Stimulated activated CD8-positive, alpha-beta memory T cell treated with anti-CD3 and anti-CD28 coated beads, Interleukin-15, amount 100 ng/mL, for 48 hours (primary cell): ENCODE results near the gene GREM2.

Experiments used
- DNase-seq, 2 donors: peaks; one replicate each; pipeline ENCODE4 v3.0.0-alpha.2; 2020; ENCODE audit warnings: low read depth in 2 of 2

The GREM2 gene

DNA sequence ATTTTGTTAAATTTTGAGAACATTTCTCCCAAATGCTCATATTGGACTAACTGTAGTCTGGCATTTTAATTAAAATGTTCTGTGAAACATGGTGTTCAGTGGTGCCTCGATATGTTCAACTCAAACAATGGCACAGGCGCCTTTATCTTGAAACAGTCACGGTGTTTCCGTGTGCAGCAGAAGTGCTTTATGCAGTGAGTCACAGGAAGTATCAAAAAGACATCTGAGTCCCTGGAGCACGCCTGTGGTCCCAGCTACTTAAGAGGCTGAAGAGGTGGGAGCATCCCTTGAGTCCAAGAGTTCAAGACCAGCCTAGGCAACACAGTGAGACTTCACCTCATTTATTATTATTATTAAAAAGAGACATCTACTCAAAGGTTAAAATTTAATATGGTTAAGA is 52.2 kb downstream of the GREM2 start:
- DNase-seq = no peak

DNA sequence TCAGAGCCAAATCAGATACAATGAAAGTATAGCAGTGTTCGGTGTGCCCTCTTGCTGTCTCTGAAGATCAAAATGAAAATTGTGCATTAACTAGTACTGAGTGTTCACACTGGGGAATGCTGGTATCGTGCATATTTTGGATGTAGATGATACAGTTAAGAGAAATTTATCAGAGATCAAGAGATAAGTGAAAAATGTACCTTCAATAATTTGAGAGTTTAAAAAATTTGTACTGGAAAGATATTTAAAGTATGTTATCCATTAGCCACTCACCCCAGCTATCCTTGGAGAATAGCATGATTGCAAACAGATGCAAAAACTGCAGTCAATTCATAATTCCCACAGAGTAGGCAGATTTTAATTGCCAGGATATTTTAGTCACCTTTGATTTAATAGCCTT is 56.4 kb downstream of the GREM2 start:
- no peak for DNase-seq

- no peak for DNase-seq
These were observed 58.6 kb downstream of the GREM2 start for GRCh38 chr1:240553351-240553750.

GRCh38 chr1:240539769-240540414 is 72.1 kb downstream of the GREM2 start:
- no peak for DNase-seq

- no peak for DNase-seq
These were observed 73.1 kb downstream of the GREM2 start for GRCh38 chr1:240538776-240539430.

- DNase-seq = no peak
These were observed 78.7 kb downstream of the GREM2 start for GRCh38 chr1:240533154-240533780.

- no peak for DNase-seq
These were observed 83.4 kb downstream of the GREM2 start for GRCh38 chr1:240528591-240528990.

DNA sequence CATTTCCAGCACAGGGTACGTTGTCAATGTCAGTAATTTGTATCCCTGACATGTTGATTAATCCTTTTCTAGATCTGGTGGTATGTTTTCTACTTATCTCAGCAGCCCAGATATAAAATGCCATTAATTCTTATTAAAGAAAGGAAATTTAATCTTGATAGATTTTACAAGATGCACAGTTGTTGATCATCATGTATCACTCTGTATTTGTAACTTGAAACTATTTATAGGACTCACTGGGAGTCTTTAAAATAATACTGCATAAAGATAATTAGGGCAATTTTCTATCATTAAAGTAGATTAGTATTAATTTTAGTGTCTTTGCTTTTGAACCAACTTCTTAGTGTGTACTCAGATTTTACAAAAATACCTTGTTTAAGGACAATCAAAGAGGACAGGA is 84.9 kb downstream of the GREM2 start:
- DNase-seq = no peak

- DNase-seq = no peak
These were observed 85.6 kb downstream of the GREM2 start for GRCh38 chr1:240526312-240526711.

DNA sequence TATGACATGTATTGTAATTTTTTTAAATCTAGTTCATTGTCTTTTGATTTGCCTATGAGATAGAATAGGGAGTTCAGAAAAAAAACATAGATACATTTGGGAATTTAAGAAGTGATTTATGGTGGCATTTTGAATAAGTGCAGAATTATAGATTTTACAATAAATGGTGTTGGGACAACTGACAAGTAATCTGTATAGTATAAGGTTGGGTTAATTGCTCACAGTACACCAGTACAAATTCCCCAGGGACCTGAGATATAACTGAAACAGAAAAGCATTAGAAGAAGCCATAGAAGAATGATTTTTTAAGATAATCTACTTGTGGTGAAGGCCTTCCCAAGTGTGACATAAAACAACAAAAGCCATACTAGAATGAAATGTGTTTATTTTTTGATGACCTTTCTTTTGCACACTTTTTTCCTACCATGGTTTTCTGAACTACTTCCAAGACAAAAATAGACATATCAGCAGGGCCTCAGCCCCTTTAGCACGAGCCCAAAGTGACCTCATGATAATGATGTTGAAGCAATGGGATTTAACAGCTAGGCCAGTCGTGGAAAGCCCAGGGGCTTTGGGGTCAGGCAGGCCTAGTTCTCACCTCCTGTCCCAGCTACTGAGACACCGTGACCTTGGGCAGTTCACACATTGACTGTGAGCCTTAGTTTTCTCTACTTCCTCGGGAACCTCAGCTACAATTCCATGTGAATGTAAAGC is 87.4 kb downstream of the GREM2 start:
- no peak for DNase-seq

DNA sequence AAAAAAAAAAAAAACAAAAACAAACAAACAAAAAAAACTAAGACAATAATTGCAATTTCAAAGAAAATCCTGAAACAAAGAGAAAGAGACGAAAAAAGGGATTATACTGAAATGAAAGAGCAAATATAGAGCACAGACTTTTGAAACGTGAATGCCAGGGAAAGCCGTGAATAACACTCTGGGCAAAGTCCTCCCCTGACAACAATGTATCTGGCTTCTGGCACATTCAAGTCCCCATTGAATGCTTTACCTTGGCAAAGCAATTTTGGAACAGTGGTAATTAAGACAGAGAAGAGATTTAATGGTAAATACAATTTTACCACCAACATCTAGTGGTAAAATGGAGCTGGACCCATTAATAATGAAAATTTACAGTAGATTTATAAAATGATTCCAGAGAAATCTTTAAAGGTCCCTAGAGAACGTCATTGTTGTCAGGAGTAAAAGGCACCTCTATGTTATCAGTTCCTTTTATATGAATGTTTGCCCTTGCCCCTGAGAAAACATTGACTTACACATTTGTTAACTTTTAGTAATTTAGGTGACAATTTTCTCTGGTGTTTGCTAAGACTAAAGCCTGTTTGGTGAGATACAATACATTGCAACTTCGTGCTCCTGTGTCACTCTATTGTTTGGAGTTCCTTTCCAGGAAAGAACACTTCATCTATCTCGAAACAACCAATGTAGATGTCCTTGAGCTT is 89.7 kb downstream of the GREM2 start:
- DNase-seq = no peak

DNA sequence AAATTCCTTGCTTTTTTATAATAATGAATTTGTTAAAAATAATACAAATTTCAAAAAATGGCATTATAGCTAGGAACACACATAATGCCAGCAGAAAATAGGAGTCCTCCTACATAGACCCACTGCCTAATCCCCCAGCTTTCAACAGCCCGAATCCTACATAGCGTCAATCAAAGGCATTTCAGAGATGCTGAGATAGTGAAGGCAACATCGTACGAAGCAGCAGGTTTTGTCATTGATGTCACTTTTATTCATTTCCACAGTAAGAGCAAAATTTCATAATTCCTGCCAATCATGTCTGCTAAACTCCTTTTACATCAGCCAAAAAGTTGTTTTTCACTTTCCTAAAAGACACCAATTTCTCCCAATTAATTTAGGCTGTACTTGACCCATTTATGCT is 94.1 kb downstream of the GREM2 start:
- no peak for DNase-seq

DNA sequence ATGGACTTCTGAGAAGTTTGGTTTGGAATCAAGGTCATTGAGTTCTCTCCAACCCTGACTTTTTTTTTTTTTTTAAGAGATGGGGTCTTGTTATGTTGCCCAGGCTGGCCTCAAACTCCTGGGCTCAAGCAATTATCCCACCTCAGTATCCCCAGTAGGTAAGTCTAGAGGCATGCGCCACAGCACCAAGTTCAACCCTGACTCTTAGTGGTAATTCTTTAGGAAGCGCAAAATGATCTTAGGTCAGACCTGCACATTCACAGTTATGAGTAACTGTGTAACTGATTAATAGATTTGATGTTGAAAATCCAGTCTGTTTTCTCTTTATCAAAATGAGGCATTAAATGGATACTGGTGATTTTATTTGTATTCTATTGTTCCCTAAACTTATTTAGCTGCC is 95.9 kb downstream of the GREM2 start:
- DNase-seq = no peak

DNA sequence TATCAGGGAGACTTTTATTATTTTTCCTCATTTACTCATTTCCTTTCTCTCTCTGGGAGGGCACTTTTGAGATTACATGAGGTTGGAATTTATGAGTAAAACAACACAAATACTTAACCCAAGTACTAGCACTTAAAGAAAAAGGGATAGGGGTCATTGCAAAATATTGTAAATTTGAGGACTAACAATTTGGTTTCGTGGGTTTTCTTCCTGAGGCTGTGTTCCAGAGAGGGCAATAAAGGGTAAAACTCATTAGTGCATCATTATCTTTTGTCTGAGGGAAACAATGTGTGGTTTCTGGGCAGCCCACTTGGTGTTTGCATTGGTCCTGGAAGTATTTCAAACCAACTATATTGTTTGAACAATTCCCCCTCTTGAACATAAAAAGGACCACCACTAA is 96.5 kb downstream of the GREM2 start:
- DNase-seq = no peak

DNA sequence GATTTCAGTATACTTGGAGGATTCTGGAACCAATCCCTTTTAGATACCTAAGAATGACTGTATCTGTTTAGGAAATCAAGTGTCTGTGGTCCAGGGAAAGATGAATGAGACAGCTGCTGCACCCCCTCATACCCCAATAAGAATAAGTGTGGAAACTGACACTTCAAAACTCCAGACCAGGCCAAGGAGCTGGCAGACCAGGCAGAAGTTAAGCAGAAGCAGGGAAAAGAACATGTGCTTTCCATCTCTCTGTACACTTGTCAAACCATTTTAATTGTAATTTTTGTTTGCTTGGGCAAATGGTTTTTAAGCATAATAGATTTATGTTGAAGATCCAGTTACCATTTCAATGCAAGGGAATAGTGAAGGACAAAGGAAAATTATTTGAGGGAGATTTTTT is 100.2 kb downstream of the GREM2 start:
- no peak for DNase-seq

DNA sequence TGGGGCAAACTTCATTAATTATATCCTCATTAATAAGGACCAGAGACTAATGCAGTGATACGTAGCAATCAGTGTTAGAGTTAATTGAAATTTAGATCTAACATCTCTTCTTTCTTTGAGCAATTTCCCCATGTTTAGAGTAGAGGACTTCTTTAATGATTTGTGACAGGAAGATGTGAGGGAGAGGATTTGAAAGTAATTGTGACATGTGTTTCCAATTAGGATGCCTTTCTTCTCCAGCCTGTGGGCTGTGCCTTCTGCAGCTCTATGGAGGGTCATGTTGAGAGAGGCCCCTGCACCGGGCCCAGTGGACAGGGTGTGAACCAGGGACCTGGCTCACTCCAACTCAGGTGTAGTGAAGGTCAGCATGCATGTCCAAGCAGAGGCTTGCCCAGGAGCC is 103.0 kb downstream of the GREM2 start:
- no peak for DNase-seq

DNA sequence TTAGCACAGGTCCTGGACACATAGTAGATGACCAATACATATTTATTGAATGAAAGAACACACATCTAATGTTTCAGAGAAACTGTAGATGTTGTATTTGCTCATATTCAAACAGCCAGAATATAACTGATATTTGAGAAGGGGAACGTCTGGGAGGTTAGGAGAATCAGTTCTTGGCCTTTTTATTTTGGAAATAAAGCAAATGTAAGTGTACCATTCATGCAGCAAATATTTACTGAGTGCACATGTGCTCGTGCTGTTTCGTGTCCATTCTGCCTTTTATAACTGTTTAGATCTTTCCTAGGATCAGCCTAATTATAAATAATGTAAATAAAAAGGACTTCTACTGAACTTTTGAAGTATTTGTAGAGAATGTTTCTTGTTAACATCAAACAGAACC is 103.8 kb downstream of the GREM2 start:
- DNase-seq = no peak

DNA sequence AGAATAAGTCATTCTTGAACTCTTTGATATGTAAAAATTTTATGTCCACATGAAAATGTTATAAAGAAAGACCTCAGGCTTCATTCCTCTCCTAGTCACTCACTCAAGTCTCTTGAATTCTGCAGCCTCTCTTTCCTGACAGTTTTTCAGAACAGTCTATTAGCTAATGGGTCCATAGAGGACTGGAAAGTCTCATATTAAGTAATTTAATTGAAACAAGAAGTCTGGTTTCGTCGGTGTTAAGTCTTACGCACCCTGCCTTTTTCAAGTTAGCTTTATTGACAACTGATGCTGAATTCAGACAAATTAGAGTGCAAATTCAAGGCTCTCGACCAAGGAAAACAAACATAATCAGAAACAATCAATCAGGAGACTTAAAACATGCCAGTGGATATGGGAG is 105.8 kb downstream of the GREM2 start:
- DNase-seq = no peak

GRCh38 chr1:240503558-240503957 is 108.4 kb downstream of the GREM2 start:
- no peak for DNase-seq

DNA sequence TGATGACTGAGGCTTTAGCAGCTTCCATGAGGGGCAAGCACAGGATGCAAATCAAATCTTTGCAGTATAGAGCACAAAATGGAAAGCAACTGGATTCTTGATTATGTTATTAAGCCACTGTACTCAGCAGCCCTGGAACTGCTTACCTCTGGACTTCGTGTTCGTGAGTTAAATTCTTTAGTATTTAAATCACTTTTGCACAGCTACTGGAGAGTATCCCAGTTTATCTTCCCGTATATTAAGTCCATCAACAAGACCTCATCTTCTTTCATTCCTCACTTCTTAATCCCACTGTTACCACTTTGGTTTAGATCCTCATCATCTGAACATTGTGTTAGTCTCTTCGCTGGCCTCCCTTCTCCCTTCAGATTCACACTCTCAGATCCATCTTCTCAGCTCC is 108.9 kb downstream of the GREM2 start:
- DNase-seq = no peak

- no peak for DNase-seq
These were observed 110.8 kb downstream of the GREM2 start for GRCh38 chr1:240501115-240501514.

DNA sequence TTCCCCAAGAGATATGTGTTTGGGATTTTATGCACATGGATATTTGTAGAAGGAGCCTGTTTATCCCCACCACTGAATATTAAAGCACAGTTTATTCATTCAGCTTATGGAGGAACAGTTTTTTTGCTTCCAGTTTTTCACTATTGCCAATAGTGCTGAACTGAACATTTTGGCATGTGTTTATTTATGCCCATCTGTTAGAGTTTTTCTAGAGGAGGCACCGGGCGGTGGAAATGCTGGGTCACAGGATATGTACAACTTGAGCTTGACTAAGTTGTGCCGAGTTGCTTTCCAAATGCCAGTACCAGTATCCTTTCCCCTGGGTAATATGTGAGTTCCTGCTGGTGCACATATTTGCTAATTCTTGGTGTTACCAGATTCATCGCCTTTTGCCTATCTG is 111.3 kb downstream of the GREM2 start:
- no peak for DNase-seq
